GM18858 (cell line): ENCODE data around the gene PTGER3.
"Not testable (repeated sequence)": the region's sequence is repeated elsewhere in the genome, so short reads cannot be mapped to it uniquely, and the experiment has no call there.

Experiments used
- ATAC-seq: cut with Tn5 transposase; IDR thresholded peaks from one replicate; pipeline ENCODE4 v1.9.1; 2021; ENCODE audit not compliant: unreplicated experiment

Gene PTGER3

DNA sequence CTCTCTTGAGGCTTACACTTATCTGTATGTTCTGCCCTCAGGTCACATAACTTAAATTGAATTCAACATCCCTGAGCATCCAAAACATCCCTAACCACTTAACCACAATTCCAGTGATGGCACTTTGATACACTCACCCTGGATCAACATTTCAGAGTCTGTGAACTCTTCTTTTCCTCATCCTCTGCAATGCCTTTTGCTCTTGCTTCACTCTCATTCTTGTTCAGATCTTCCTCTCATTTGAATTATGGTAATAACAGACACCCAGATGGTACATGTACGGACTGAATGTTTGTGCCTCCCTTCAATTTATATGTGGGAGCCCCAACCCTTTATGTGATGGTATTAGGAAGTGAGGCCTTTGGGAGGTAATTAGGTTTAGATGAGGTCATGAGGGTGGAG lies 33.4 kb downstream of the PTGER3 start:
- no peak for ATAC-seq

DNA sequence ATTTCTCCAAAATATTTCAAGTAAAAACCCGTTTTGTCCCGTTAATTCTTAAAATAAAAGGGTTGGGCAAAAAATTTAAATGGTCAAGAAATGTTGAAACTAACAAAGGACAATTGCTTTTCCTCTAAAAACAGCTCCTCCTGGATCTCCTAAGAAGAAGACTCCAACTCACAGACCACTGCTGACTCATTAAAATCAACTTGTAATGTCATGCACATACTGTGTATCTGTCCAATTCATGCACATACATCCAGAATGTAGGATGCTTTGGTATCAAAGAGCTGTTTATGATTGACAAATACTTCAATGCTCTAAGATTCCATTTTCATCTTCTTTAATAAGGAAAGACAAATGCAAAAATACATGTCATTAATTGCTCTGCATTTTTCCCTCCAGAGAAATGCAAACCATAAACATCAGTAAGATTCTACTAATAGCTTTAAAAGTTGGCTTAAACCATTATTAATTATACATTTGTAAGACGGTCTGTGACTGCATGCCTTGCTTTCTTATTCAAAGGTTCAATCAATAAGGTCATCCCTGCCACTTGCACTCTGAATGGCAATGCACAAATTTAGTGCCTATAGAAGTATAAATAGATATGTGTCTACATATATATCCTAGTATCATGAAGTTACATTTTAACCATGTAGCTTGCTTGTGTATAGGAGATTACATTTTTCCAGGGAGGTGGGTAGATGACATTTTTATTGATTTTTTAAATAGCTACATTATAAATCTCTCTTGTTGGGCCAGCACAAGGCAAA lies 44.7 kb downstream of the PTGER3 start:
- ATAC-seq: no peak

DNA sequence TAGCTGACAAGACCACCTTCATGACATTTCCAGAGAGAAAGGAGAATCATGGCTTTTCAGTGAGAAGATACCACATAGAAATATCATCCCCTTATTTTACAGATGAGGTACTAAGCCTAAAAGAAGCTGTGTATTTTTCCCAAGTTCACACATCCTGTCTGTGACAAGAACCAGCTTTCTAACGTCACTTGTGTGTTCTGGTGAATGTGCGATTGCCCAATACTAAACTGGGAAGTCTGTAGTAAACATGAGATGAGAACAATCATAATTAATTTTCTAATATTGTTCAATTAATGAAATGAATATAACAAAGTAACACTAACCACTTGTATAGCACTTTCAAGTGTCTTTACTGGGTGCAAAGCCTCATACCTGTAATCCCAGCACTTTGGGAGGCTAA lies 46.0 kb downstream of the PTGER3 start:
- ATAC-seq: no peak

DNA sequence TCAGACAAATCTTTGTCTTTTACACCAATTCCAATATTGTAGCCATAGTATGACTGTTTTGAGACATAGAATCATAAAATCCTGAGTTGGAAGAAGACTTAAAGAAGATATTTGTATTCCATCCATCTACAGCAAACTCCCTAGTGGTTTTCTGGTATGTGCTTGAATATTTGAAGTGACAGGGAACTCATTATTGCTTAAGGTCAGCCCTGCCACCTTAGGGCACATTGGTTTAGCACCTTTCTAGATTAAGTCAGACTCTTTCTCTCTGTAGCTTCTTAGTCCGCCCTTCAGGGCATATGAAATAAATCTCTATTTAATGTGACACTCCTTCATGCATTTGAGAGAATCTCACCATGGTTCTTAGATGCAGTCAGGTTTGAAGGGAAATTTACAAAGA lies 49.8 kb downstream of the PTGER3 start:
- ATAC-seq: no peak

DNA sequence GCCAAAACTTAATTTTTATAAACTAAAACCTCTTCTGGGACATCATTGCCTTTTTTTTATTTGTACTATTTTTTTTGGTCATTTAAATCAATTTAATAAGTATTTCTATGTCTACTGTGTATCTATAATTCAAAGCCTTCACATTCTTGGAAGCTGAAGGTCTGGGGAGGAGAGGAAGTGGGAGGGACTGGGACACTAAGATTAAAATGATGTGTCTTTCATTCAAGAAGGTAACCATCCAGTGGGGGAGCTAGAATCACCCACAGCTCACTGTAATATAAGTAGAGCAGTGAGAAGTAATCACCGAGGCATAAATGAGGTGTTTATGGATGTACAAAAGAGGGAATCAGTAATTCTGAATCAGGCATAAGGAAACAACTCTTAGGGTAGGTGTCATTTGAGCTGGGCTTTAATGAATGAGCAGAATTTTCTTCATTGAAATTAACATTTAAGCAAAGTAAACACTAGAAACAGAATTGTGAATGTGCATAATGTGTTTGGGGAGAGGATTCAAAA lies 52.8 kb downstream of the PTGER3 start:
- no peak for ATAC-seq

DNA sequence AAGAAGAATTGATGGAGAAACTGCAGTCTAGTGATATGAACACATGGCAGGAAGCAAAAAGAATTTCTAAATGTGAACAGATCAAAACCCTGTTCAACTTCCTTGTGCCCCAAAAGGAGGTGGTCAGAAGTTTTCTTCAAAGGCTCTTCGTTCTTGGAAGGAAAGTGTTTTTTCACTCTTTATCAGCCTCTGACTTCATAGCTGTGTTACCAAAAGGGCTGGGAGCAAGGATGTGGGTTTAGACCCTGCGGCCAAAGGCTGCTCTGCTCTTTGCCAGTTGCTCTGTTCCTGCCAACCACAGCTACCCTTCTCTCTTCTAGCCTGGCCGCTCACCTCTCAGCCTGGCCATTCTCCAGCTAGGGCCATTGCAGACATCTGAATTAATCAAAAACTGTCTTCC lies 53.8 kb downstream of the PTGER3 start:
- no peak for ATAC-seq

DNA sequence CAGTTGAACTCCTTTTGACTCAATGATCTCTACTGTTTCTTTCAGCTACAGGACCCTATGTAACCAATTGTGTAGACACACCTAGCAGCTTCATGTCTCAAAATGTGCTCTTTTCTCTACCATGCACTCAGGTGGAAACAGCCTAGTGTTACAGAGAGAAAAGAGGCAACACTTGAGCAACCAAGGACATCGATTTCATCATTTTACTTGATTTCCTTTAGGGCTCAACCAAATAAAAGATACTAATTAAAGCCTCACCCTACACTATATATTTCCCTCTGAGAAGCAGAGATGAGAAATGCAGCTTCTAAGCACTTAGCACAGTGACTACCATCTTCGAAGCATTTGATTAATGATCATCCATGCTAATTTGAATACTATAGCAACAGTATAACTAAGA lies 55.1 kb downstream of the PTGER3 start:
- ATAC-seq: no peak

DNA sequence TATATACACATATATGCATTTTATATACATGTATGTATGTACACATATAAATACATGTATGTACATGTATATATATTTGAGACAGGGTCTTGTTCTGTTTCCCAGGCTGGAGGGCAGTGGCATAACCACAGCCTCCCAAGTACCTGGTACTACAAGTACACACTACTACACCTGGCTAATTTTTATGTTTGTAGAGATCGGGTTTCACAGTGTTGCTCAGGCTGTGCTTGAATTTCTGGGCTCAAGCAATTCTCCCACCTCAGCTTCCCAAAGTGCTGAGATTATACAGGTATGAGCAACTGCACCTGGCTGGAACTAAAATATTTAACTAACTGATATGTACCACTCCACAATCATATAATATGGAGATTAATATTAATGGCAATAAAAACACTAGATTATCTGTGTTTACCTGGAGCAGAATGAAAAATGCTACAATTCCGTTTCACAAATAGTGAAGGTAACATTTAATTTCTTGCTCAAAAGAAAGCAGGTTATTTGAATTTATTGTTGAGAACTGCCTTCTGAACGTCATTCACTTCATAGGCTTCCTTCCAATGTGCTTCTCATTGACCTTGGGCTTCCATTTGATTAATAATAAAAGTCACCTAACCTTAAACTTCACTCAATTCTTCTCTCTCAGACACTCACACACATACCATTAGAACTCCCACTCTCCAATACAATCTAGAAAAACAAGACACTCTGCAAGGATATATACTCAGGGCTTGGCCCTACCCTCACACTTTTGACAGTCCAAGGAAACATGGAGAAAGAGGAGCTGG lies 57.0 kb downstream of the PTGER3 start:
- no peak for ATAC-seq

DNA sequence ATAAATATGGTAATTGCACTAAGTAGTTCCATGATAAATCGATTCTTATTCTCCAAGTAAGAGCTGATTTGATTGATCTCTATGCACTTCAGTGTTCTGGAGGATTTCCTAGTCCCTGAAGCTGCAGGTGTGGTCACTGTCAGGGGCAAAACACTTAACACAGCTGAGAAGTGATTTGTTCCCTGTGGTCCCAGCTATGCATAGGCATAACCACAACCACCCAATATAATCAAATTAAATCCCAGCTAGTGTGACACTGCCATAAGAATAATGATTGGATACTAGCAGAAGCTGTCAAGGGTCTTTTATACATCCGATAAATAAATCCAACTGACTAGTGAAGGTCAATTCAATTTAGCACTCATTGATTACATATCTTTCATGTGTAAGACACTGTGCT lies 60.1 kb downstream of the PTGER3 start:
- no peak for ATAC-seq

DNA sequence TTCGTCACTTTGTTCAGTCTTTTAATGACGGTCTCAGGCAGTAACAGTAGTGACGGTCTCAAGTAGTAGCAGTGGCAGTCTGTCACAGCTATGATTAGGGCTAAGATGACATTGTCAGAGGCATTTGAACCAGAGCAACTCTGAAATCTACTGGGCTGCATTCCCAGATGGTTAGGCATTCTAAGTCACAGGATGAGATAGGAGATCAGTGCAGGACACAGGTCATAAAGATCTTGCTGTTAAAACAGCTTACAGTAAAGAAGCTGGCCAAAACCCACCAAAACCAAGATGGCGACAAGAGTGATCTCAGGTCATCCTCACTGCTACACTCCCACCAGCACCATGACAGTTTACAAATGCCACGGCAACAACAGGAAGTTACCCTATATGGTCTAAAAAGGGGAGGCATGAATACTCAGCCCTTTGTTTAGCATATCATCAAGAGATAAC lies 61.8 kb downstream of the PTGER3 start:
- not testable (repeated sequence) for ATAC-seq

DNA sequence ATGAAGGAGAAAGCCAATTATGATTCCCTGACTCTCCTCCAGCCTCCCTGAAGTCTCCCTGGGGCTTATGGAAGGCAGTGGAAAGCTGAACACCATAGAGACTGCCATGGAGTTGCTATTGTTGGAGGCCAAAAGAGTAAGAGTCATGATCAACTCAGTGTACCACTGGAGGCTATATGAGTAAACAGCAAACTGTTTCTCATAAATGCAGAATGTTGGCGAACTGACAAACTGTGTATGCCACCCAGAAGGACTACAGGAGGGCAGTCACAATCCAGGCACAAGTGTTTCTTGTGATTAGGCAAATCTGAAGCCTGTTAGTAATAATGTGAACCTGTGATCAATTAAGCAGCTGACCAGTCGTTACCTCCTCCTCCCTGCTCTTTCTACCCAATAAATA lies 62.3 kb downstream of the PTGER3 start:
- ATAC-seq: not testable (repeated sequence)

DNA sequence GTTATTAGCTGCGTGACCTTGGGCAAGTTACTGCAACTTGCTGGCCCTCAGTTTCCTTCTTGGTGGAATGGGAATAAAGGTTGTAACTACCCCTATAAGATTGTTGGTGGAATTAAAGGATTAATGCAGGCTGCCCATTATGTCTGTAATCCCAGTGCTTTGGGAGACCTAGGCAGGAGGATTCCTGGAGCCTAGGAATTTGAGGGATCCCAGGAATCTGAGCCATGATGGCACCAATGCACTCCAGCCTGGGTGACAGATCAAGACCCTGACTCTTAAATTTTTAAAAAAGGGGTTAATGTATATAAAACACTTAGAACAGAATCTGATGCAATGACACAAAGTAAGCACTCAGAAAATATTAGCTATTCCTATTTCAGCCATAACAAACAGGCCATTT lies 67.3 kb downstream of the PTGER3 start:
- ATAC-seq: no peak

DNA sequence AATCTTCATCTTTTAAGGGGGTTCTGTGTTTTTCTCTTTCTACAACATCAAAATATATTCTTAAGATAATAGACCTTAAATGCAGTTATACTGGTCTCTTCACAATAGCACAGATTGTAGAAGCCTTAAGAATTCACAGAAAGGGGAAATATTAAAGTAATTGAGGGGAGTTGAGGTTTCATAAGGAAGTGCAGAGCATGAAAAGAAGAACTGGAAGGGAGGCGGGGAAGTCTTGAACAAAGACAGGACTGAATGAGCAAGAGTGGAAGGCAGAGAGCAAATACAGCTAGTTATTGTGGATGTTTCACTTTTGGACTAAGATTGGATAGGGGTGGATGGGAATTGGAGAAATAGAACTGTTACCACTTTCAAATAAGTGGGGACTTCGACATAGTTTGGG lies 67.7 kb downstream of the PTGER3 start:
- no peak for ATAC-seq

DNA sequence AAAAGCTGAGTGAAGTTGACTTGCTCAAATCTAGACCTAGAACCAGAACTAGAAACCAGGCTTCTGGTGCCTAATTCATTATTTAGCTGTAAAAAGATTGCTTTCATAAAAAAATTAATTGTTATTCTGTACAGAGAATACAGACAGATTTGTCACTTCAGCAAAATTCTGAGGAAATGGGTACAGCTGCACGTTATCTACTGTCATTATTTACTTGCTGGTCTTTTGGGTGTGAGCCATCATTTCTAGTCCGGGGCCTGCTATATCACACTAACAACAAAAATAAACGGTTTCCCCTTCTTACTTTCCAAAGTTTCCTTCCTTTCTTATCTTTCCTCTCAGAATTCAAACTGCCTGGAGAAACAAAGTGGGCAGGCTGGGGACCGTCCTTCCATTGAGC lies 68.3 kb downstream of the PTGER3 start:
- ATAC-seq: no peak

DNA sequence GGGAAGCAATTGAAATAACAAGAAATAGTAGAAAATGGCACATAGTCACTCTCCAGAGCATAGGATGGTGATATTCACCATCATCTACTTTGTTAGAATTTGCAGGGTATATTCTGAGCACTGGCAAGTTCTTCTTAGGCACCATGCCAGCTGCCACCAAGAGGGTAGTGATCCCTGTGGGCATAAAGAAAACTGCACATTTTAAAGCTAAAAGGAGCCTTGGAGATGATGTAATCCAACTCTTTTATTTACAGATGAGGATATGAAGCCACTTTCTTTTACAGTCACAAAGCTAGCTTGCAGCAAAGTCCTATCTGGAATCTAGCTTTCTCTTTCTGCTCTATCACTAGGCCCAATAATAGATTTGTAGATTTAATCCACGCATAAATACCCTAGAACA lies 69.0 kb downstream of the PTGER3 start:
- ATAC-seq: no peak

DNA sequence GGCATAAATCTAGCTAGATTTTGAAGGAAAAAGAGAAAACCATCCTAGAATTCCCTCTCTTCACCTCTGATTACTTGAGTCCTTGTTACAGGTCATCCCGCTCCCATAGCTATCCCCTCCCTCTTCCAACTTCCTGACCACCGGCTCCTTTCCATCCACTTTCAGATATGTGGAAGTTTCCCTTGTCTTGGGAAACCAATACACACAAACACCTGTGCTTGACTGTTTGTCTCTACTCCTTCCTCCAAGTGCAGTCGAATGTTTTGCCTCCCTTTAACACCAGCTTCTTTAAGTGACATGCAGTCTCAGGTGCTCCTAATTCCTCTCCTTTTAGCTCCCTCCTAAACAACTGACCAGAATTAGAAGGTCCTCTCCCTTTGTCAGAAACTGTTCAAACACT lies 70.0 kb downstream of the PTGER3 start:
- no peak for ATAC-seq

DNA sequence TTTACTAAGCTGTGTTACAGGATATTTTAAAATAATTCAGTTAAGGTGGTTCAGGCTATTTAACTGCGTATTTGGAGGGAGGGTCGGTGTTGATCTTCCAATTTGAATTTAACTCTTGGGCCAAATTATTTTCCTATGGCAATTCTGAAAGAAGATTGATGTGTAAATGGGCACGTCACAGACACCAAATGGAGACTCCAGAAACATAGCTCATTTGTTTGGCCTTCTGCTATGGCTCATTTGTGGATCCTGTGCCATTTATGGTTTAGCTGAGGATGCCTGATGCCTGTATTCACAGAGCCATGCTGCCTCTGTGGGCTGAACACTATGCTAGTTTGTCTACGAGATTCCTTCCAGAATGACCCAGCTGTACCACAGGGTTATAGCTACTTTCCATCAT lies 70.6 kb downstream of the PTGER3 start:
- ATAC-seq: no peak

DNA sequence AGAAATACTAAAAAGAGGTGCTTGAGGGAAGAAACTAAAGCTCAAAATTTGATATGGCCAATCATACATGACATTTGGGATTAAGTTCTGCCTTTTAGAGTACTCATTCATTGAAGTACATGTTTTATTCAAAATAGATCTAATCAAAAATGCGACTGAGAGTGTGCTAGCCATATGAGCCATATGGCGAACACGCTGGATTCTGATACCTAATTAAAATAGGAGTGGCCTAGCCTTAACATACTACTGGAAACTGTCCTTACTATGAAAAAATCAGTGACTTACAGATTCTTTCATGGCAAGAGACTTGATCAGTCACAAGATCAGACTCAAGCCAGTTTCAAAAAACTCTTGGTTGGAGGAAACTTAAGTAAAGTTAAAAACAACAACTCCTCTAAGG lies 73.9 kb downstream of the PTGER3 start:
- ATAC-seq: no peak

DNA sequence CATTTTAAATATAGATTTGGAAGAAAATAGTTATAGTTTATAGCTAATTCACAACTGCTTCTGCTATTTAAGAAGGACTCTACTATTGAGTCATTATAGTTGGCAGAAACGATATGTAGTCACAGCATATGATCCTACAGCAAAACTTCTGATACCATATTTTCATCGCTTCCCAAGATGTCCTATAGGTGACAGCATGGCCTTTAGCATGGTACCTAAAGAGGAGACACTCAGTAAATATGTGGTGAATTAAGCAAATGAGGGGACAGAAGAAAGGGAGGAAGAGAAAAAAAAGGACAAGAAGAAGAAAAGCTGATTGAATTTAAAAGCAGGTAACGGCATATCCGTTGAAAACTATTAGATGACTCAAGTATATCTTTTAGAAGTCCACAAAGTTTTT lies 77.2 kb downstream of the PTGER3 start:
- ATAC-seq: no peak

DNA sequence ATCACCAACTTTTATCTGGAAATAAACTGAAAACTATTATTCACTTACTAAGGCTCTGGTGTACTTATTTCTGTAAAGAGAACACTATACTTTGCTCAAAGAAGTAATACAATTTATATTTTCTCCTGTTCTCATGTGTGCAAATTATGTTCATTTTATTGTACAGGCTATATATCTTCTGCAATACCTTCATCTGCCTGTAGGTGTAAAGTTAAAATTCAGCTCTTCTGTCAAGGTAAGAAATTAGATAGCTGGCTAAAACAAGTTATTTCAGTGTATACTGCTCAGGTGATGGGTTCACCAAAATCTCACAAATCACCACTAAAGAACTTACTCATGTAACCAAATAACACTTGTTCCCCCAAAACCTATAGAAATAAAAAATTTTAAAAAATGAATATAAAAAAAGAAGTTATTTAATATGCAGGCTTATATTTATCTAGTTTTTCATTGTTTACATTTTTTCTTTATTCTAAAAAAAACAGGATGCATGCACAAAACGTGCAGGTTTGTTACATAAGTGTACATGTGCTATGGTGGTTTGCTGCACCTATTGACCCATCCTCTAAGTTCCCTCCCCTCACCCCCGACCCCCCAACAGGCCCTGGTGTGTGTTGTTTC lies 81.5 kb downstream of the PTGER3 start:
- ATAC-seq: peak; percentile 62

DNA sequence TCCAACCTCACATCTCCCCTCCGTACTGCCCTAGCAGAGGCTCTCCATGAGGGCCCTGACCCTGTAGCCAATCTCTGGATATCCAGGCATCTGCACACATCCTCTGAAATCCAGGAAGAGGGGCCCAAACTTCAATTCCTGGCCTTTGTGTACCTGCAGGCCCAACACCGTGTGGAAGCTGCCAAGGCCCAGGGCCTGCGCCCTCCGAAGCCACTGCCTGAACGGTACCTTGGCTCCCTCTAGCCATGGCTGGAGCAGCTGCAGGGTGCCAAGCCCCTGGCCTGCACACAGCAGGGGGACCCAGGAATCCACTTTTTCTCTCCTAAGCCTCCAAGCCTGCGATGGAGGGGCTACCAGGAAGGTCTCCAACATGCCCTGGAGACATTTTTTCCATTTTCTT lies 84.2 kb downstream of the PTGER3 start:
- no peak for ATAC-seq
